Coronary artery (tissue), 2 donors: ENCODE measurements around the gene CEP85L.
A peak's percentile ranks its signal among the peaks of the same experiment; 100 is the strongest.

Experiments
- DNase-seq: peaks from one replicate; pipeline ENCODE4 v3.0.0-alpha.2; 2017; ENCODE audit warnings: low spot score
- H3K27ac ChIP-seq, 2 donors: fragments of 200-600 bp; sonication (generic); one replicate each; pipeline ENCODE4 v1.5.1; 2016 to 2019
- H3K4me3 ChIP-seq: fragments of 200-600 bp; sonication (generic); 2 replicates; pipeline ENCODE4 v1.5.1; 2016; ENCODE audit warnings: mild to moderate bottlenecking, moderate library complexity
- CTCF ChIP-seq: fragments of 200-600 bp; sonication (generic); IDR thresholded peaks from one replicate; pipeline ENCODE4 v1.5.1; 2019; ENCODE audit warnings: antibody characterized with exemption

The CEP85L gene

GRCh38 chr6:118663993-118664985 lies 12.9 kb upstream of the CEP85L start:
- Histone ChIP-seq H3K27ac (no peak overlapping the region), H3K4me3 (peak overlapping the region; percentile 14)
- no peak for TF ChIP-seq CTCF
- DNase-seq: no peak

GRCh38 chr6:118661831-118662230 lies 10.4 kb upstream of the CEP85L start:
- no peak for TF ChIP-seq CTCF

GRCh38 chr6:118660218-118660569 lies 8.8 kb upstream of the CEP85L start:
- Histone ChIP-seq H3K4me3 (no peak overlapping the region), H3K27ac (no peak overlapping the region)
- no peak for DNase-seq
- TF ChIP-seq CTCF: no peak

More at GRCh38 chr6:118661831-118662230, 10.4 kb upstream of the CEP85L start:
- DNase-seq: no peak
- H3K4me3 ChIP-seq: no peak overlapping the region
- no peak overlapping the region for H3K27ac ChIP-seq

- Histone ChIP-seq H3K4me3 (no peak overlapping the region), H3K27ac (no peak overlapping the region)
- TF ChIP-seq CTCF: no peak
- DNase-seq: no peak
Measured at GRCh38 chr6:118659513-118660217, 8.3 kb upstream of the CEP85L start.

GRCh38 chr6:118656847-118657451 lies 5.6 kb upstream of the CEP85L start:
- no peak for DNase-seq
- TF ChIP-seq CTCF: no peak
- Histone ChIP-seq H3K27ac (no peak overlapping the region), H3K4me3 (no peak overlapping the region)

GRCh38 chr6:118652051-118652615 lies 742 bp upstream of the CEP85L start:
- no peak for TF ChIP-seq CTCF
- H3K4me3 ChIP-seq: peak overlapping the region; percentile 92
- no peak for DNase-seq
- H3K27ac ChIP-seq: peak overlapping the region; percentile 85 to 96
